ENCODE measurements around the gene HMGXB4.

Gene HMGXB4

DNA sequence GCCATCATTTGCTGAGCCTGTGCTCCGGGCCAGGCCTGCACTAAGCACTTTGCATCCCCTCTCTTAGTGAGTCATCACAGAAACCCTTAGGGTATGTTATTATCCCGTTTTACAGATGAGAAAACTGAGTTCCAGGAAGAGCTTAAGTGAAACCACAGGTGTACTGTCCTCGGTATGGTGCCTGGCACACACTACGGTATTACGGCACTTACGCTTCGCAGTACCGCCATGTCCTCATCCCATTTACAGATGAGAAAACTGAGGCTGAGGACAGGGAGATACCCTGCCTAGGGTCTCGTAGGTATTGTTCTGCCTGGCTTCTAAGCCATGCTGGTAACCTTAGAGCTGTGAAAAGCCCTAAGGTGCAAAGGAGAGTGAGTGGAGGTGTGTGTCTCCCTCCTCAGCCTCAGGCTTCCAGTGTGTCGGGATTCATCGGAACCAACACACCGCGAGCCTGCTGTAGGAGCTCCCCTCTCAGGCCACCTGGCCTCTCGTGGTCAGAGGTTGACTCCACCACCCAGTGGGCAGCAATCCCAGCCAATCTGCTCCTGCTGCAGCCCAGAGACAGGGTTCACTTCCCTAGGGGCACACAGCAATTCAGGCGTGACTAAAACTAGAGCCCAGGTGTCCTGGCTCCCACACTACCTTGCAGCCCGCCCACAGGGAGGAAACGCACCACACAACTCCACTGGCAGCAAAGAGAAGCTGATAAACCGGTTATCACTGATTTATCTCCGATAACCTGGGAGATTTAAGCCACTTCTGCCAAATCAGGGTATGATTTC is 84.0 kb downstream of the HMGXB4 start:
- Histone ChIP-seq H4K20me1 (ENCODE audit: control insufficient read depth, insufficient read depth, low read depth, low read length) (no peaks in the 10 kb centered on the region), H3K4me1 (ENCODE audit: control insufficient read depth, low read length) (peaks cover 11% of the 10 kb centered on the region), H3K4me3 (ENCODE audit: low read length) (no peak overlapping the region), H3K4me2 (ENCODE audit: low read length) (0 out of 2 replicates have a peak overlapping the region, but pooled peaks have one; percentile 8), H3K27me3 (ENCODE audit: control insufficient read depth, low read length) (no peaks in the 10 kb centered on the region), H3K36me3 (ENCODE audit: control insufficient read depth, low read length) (peaks cover 5% of the 10 kb centered on the region; the same call in 1 of the 2 replicates), H3K9me2 (replicated peaks; ENCODE audit: control insufficient read depth, low read length) (no peaks in the 10 kb centered on the region), H3K79me2 (ENCODE audit: control insufficient read depth, low read length) (no peaks in the 10 kb centered on the region), H3K9me3 (ENCODE audit: control insufficient read depth, insufficient read depth, low read length) (peaks cover 10% of the 10 kb centered on the region; the same call in 1 of the 2 replicates), H3F3A (ENCODE audit: control insufficient read depth, insufficient read depth) (0 out of 2 replicates have a peak, but pooled peaks cover 3% of the 10 kb centered on the region), H3K27ac (ENCODE audit: low read depth, low read length) (no peak overlapping the region)
- TF ChIP-seq EZH2phosphoT487 (IDR thresholded peaks at IDR 0.05; ENCODE audit: borderline replicate concordance, low read length) = no peak
- TF ChIP-seq, protein P1, sequence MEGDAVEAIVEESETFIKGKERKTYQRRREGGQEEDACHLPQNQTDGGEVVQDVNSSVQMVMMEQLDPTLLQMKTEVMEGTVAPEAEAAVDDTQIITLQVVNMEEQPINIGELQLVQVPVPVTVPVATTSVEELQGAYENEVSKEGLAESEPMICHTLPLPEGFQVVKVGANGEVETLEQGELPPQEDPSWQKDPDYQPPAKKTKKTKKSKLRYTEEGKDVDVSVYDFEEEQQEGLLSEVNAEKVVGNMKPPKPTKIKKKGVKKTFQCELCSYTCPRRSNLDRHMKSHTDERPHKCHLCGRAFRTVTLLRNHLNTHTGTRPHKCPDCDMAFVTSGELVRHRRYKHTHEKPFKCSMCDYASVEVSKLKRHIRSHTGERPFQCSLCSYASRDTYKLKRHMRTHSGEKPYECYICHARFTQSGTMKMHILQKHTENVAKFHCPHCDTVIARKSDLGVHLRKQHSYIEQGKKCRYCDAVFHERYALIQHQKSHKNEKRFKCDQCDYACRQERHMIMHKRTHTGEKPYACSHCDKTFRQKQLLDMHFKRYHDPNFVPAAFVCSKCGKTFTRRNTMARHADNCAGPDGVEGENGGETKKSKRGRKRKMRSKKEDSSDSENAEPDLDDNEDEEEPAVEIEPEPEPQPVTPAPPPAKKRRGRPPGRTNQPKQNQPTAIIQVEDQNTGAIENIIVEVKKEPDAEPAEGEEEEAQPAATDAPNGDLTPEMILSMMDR (IDR thresholded peaks at IDR 0.05; ENCODE audit: low read depth, low read length, poor library complexity, severe bottlenecking) = no peak

DNA sequence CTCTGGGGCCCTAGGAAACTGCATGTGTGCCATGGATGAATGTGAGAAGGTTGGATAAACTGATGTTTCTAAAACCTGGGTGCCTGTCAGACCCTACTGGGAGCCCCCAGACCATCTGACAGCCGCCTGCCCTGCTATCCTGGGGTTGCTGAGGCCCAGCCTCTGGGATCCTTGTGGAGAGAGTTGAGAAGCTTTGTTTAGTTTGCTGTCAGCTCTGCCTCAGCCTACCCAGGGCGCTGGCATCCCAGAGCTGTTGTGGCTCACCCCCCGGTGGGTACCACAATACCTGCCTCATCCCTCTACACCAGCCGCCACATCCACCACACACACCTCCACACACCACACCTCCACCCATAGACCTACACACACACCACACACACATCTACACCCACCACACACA is 85.1 kb downstream of the HMGXB4 start:
- no peaks in the 10 kb centered on the region for H3K27me3 ChIP-seq (ENCODE audit: control insufficient read depth, low read length)
- H3K4me2 ChIP-seq (ENCODE audit: low read length) = no peak overlapping the region
- H3K79me2 ChIP-seq (ENCODE audit: control insufficient read depth, low read length) = no peaks in the 10 kb centered on the region
- no peaks in the 10 kb centered on the region for H4K20me1 ChIP-seq (ENCODE audit: control insufficient read depth, insufficient read depth, low read depth, low read length)
- H3K9me3 ChIP-seq (ENCODE audit: control insufficient read depth, insufficient read depth, low read length) = peaks cover 10% of the 10 kb centered on the region; the same call in 1 of the 2 replicates
- H3K36me3 ChIP-seq (ENCODE audit: control insufficient read depth, low read length) = peaks cover 5% of the 10 kb centered on the region; the same call in 1 of the 2 replicates
- H3F3A ChIP-seq (ENCODE audit: control insufficient read depth, insufficient read depth) = 0 out of 2 replicates have a peak, but pooled peaks cover 3% of the 10 kb centered on the region
- TF ChIP-seq, protein P1 (IDR thresholded peaks at IDR 0.05; ENCODE audit: low read depth, low read length, poor library complexity, severe bottlenecking) = no peak
- no peak for TF ChIP-seq EZH2phosphoT487 (IDR thresholded peaks at IDR 0.05; ENCODE audit: borderline replicate concordance, low read length)
- no peak overlapping the region for H3K4me3 ChIP-seq (ENCODE audit: low read length)
- H3K4me1 ChIP-seq (ENCODE audit: control insufficient read depth, low read length) = peaks cover 11% of the 10 kb centered on the region
- no peak overlapping the region for H3K27ac ChIP-seq (ENCODE audit: low read depth, low read length)
- no peaks in the 10 kb centered on the region for H3K9me2 ChIP-seq (replicated peaks; ENCODE audit: control insufficient read depth, low read length)

DNA sequence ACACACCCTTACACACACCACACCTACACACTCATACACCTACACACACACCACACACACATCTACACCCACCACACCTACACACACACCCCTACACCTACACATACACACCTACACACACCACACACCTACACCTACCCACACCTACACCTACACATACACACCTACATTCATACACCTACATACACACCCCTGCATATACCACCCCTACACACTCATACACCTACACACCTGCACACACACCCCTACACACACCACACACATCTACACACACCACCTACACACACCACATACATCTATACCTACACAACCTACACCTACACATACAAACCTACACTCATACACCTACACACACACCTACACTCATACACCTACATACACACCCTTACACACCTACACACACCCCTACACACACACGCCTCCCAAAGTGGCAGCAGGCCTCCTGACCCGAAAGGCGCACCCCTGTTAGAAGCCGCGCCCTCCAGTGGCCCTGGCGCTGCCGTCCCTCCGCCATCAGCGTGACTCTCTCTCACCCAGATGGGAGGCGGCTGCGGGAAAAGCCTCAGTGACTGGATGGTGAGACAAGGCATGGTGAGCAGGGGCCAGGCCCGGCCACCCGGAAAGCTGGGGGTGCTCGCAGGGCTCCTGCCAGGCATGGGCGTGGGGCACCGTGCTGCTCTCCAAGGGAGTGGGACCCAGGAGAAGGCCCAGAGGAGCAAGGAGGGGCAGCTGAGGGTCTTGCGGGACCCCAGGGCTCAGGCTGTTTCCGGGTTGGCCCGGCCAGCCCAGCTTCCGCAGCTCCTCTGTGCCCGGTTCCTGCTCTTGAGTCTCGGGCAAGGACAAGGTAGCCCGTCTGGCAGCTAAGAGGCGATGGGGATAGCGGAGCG is 86.6 kb downstream of the HMGXB4 start:
- H3K4me2 ChIP-seq (ENCODE audit: low read length) = no peak overlapping the region

More for the DNA sequence above, 86.6 kb downstream of the HMGXB4 start:
- Histone ChIP-seq H3K9me3 (ENCODE audit: control insufficient read depth, insufficient read depth, low read length) (peaks cover 10% of the 10 kb centered on the region; the same call in 1 of the 2 replicates), H3K27ac (ENCODE audit: low read depth, low read length) (no peak overlapping the region), H3K27me3 (ENCODE audit: control insufficient read depth, low read length) (no peaks in the 10 kb centered on the region), H3K4me1 (ENCODE audit: control insufficient read depth, low read length) (peaks cover 11% of the 10 kb centered on the region), H4K20me1 (ENCODE audit: control insufficient read depth, insufficient read depth, low read depth, low read length) (no peaks in the 10 kb centered on the region), H3K9me2 (replicated peaks; ENCODE audit: control insufficient read depth, low read length) (no peaks in the 10 kb centered on the region), H3K36me3 (ENCODE audit: control insufficient read depth, low read length) (peaks cover 5% of the 10 kb centered on the region; the same call in 1 of the 2 replicates), H3F3A (ENCODE audit: control insufficient read depth, insufficient read depth) (0 out of 2 replicates have a peak, but pooled peaks cover 3% of the 10 kb centered on the region), H3K79me2 (ENCODE audit: control insufficient read depth, low read length) (no peaks in the 10 kb centered on the region), H3K4me3 (ENCODE audit: low read length) (no peak overlapping the region)
- TF ChIP-seq, protein P1 (IDR thresholded peaks at IDR 0.05; ENCODE audit: low read depth, low read length, poor library complexity, severe bottlenecking) = no peak
- no peak for TF ChIP-seq EZH2phosphoT487 (IDR thresholded peaks at IDR 0.05; ENCODE audit: borderline replicate concordance, low read length)

Measured in DOHH2 (cell line).